GM19467 (cell line): ENCODE results near the gene ZFYVE19.

Source experiments
- ATAC-seq: cut with Tn5 transposase; IDR thresholded peaks from one replicate; pipeline ENCODE4 v1.9.1; 2021; ENCODE audit warnings: mild to moderate bottlenecking, moderate library complexity; ENCODE audit not compliant: unreplicated experiment

The ZFYVE19 gene

DNA sequence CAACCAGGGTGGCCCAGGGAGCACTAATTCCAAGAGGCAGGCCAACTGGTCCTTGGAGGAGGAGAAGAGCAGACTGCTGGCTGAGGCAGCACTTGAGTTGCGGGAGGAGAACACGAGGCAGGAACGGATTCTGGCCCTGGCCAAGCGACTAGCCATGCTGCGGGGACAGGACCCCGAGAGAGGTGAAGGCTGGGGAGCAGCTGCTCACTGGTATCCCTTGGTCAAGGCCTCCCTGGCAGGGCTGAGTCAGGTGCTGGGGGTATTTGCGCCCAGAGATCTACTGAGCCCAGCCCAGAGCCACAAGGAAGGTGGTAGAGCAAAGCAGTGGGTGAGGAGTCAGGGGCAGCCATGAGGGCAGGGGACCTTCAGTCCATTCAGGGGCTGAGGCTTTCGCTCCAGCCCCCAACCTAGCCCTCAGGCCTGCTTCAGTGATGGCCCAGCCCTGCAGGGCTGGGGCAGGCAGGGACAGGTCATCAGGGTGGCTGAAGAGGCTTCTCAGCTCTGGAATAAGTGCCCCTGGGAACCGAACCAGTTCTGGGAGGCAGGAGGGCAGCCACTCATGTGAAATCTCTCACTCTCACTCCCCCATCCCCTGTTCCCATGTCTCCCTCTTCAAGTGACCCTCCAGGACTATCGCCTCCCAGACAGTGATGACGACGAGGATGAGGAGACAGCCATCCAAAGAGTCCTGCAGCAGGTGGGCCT is 6.0 kb downstream of the ZFYVE19 start:
- no peak for ATAC-seq

DNA sequence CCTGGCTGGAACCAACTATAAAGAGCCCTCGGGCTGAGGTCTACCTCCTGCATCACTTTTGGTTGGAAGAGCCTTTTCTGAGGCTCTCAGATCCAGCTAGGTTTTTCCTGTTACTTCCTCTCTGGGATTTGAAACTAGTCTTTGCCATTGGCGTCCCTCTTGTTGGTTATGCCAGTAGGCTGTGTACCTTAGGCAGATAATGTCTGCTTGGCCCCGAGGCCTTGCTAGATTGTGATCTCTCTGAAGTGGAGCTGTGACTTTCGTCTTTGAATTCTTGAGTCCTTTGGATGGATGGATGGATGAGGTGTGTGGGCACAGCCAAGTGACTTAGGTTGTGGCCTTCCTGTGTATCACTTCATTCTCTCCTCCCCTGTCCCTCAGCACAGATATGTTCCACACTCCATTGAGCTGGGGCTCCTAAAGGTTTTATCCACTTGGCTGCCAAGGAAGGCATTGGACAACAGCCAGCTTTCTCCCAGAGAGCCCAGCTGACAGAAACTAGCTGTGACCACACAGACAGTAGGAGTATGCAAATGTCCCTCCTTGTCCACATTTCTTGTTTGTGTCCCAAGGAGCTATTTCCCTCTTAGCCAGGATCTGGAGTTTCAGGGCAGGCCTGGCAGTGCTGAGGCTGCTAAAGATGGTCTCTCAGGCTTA is 8.3 kb downstream of the ZFYVE19 start:
- ATAC-seq, result no peak

DNA sequence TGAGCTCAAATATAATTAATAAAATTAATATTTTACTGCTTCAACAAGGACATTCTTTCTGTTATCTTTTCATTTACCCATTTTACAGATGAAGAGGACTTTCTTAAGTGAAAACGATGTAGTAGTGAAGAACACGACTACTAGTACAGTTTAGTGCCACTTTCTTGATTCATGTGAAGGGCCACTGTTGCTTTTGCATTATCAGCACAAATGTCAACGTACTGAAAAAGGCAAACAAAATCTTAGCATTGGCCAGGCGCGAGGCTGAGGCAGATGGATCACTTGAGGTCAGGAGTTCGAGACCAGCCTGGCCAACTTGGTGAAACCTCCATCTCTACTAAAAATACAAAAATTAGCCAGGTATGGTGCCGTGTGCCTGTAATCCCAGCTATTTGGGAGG is 12.2 kb downstream of the ZFYVE19 start:
- ATAC-seq, result no peak

DNA sequence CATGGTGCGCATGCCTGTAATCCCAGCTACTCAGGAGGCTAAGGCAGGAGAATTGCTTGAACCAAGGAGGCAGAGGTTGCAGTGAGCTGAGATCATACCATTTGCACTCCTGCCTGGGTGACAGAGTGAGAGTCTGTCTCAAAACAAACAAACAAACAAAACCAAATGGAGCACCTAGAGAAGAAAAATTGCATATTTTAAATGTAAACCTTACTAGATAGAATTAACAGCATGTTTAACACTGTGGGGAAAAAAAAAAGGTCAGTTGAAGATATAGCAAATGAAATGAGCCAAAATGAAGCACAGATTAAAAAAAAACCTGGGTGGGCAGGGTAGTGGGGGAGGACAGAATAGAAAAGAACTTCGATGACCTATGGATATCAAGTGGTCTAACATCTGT is 14.3 kb downstream of the ZFYVE19 start:
- no peak for ATAC-seq

DNA sequence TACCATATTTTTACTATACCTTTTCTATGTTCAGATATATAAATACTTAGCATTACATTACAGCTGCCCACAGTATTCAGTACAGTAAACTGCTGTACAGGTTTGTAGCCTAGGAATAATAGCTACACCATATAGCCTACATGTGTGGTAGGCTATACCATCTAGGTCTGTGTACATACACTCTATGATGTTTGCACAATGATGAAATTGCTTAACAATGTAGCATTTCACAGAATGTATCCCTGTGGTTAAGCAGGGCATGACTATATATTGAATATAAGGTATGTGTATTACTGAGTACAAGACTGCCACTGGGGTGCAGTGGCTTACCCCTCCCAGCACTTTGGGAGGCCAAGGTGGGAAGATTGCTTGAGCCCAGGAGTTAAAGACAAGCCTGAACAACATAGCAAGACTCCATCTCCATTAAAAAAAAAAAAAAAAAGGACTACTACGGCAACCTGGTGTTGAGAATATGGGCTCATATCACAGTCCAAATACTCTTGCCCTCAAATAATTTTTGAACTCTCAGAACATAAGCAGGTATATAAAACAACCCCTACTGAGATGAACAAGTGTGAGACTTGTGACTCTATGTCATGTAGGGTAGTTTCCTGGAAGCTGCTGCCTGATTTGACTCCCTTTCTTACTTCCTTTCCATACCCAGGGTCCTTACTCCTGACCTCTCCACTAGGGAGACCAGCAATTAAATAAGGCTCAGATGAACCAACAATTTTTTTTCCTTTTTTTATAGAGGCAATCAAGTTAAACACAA is 16.9 kb downstream of the ZFYVE19 start:
- no peak for ATAC-seq

DNA sequence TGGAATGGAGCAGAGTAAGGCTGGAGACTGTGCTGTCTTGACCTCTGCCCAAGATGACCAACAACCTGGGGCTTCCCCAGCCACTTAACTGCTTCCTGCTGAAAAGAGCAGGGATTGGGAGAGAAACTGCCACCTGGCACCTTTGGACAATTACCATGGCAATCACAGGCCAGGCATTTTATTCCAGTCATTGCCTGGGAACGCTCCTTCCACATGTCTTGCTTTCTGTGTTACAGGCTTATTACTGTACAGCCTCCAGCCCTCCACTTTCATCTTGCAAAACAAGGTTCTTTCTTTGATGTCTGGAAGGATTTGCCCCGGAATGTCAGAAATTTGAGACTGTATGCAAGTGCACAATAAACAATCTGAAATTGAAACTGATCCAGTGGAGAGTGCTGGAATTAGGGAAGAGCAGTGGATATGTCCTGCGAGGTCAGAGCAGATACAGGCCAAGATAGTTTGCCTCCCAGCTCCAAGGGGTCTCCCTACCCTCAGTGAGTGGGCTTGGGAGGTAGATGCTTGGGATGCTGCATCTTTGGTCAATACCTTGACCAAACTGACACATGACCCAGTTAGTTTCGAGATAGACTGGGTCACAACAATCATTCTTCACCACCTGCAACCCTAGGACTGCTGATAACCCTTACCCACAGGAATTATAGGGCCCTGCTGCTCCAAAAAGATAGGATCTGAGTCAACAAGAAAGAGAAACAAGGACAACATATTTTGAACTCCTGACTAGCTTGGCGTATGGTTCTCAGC is 19.0 kb downstream of the ZFYVE19 start:
- ATAC-seq, result no peak

DNA sequence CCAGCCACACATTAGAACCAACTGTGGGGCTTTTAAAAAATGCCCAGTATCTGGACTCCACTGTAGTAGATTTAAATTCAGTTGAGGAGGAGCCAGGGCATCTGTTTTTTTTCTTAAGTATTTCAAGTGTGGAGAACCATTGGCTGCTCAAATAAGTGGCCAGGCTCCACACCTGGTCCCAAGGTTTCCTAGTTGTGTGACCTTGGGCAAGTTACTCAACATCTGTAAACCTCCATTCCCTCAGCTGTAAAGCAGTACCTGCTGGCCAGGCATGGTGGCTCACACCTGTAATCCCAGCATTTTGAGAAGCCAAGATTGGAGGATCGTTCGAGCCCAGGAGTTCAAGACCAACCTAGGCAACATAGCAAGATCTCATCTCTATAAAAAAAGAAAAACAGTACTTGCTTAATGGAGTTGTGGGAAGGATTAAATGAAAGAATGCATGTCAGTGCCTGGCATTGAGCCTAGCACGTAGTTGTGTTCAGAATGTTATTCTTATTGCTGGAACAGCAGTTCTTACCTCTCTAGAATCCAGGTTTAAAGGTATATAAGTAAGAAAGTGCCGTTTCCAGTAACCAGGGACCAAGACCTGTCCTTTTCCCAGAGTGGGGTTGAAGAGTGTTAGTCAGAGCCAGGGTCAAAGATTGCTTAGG is 19.7 kb downstream of the ZFYVE19 start:
- ATAC-seq, result no peak

DNA sequence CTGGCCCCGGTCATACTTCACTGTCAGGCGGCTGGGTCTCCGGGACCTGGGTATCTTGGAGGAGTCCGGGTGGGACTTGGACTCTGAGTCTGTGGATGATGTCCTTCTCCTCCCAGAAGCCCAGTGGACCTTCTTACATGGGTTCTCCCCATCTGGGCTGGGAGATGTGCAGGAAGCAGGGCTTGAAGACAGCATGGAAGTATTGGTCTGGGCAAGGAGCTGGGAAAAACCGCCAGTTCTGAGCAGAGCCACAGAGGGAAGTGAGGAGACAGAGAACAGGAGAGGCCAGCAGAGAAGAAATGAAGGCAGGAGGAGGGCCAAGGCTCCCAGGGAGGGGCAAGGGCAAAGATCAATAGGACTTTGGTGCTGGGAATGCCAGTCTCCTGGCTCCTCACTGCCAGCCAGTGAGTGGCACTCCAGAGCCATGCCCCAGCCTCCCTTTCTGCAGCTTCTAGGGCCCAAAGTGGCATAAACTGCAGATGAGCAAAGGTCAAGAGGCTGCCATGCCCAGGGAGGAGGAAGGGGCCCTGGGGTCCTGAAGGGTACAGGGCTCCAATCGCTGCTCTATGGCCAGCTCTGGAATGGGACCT is 21.7 kb downstream of the ZFYVE19 start, which contains the start of gene PPP1R14D:
TSS of gene PPP1R14D (minus strand) at position 262 of the 590 bp plus-strand sequence. CDS start at position 195, 67 bp downstream.
- no peak for ATAC-seq

DNA sequence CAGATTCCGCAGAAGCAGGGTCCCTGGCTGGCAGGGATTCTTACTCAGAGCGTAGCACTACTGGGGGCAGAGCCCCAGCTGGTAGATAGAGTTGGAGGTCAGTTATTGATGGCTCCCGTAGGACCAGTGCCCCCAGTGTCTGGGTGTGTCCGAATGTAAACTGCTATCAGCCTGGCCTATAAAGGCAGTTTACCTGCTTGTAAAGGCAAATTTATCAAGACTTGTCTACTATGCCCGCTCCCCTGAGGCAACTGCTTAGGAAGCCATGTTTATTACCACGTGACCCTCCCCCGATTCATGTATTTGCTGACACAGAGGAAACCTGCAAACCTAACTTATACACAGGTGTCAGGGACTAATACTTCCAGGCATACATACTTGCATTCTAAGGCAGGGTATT is 22.2 kb downstream of the ZFYVE19 start:
- no peak for ATAC-seq

DNA sequence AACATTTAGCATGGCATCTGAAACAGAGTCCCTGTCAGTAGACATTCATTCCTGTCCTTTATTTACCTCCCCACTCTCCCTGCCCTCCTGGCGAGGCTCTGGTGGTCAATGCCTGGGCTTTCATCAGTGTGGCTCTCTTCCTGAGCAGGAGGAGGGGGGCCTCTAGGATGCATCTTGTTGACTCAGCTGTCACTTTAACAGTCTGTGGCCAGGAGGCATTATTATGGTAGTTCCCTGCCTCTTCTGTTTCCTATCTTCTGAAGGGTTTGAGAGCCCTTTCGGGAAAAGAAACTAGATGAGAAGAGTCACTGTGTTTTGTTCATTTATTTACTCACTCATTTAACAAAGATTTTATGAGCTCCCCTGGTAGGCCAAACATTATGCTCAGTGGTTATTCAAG is 24.0 kb downstream of the ZFYVE19 start:
- no peak for ATAC-seq

DNA sequence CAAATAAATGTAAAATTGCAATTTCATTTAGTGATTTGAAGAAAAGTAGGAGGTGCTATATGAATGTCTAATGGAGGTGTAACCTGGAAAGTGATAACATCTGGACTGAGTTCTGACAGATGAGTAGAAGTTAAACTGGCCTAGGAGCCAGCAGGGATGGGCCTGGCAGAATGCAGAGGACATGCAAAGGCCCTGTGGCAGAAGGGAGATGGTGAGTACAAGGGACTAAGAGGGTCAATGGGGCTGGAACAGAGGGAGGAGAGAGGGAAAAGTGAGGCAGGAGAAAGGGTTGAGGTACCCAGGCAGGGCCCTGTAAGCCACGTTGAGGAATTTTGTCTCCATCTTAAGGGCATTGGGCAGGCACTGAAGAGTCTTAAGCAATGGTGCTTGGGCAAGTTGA is 25.0 kb downstream of the ZFYVE19 start:
- ATAC-seq, result no peak

DNA sequence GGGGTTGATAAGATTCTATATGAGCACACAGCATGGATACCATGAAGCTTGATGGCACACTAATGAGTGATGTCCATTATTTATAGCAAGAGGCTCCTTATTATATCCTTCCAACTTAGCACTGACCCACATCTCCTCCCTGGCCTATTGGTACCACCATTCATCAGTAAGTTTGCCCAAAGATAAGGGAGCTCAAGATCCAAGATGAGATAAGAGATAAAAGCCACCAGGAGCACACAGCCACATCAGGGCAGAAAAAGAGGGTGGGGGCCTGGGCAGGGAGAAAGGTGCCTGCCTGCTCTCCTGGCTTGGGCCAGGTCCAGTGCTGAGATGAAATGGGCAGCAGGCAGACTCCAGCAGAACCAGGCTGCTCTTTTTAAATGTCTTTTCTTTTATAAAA is 26.0 kb downstream of the ZFYVE19 start:
- ATAC-seq, result no peak

DNA sequence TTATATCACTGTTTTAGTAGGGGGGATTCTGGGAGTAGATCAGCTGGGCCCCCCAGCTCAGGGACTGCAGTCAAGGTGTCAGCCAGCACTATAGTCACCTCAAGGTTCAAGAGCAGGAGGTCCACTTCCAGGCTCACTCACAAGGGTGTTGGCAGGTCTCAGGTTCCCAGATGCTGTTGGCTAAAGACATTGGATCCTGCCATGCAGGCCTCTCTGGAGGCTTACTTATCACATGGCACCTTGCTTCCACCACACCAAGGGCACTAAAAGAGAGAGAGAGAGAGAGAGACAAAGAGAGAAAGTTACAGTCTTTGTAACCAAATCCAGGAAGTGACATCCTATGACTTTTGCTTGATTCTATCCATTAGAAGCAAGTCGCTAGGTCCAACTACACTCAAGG is 29.1 kb downstream of the ZFYVE19 start:
- ATAC-seq, result no peak

DNA sequence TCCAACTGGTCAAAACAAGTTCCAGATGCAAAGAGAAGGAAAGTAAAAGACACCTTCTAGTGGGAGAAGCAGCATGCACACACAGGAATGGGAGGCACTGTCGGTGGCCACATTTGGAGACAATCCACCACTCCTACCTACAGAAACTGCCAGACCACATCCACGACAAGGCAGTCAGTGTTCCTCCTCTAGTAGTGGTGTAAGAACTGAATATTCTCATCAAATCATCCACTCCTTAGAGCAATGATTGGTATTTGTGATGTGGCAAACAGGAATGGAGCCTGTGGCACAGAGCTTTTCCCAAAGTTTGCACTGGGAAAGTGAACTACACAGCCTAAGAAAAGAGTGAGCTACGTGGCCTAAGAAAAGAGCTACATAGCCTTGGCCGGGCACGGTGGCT is 31.9 kb downstream of the ZFYVE19 start:
- no peak for ATAC-seq

DNA sequence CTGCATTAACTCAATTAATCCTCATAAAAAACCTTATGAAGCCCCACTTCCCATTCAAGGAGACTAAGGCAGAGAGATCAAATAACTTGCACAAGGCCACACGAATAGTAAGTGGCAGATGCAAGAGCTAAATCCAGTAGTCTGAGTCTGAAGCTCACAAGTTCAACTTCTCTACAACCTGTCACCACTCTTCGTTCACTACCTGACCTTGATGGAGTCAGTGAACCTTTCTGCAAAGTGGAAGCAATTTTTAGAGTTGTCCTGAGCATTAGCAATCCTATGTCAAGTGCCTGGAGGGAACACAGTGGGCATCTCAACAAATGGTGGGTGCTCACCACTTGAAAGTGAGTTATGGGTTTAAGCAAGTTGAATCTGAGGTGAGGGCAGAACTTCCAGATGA is 34.9 kb downstream of the ZFYVE19 start:
- no peak for ATAC-seq

DNA sequence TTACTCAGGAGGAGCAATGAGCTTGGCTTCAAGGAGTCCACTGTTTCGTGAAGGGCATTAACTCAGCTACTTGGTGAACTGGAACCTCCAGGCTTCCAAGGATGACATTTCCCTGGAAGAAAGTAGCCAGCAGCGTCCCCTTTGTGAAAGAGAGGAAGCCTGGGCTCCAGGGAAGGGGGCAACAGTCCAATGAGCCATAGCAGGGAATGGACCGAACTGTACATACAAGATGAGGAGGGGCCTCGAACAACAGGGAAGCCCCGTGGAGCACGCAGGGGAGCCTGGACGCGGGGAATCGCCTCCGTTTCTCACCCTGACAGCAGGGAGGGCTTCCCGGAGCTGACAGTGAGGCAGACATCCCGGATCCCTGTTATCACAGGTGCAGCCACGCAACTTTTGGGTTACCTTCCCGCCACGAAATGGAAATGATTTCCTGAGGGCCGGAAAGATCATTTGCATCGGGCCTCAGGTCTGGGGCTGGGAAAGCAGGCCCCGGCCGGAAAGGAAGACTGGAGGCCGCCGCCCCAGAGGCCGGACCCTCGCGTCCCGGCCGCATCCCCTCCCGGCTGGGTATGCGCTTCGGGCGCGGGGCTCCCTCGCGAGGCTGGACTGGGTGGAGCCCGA is 36.5 kb downstream of the ZFYVE19 start:
- no peak for ATAC-seq

DNA sequence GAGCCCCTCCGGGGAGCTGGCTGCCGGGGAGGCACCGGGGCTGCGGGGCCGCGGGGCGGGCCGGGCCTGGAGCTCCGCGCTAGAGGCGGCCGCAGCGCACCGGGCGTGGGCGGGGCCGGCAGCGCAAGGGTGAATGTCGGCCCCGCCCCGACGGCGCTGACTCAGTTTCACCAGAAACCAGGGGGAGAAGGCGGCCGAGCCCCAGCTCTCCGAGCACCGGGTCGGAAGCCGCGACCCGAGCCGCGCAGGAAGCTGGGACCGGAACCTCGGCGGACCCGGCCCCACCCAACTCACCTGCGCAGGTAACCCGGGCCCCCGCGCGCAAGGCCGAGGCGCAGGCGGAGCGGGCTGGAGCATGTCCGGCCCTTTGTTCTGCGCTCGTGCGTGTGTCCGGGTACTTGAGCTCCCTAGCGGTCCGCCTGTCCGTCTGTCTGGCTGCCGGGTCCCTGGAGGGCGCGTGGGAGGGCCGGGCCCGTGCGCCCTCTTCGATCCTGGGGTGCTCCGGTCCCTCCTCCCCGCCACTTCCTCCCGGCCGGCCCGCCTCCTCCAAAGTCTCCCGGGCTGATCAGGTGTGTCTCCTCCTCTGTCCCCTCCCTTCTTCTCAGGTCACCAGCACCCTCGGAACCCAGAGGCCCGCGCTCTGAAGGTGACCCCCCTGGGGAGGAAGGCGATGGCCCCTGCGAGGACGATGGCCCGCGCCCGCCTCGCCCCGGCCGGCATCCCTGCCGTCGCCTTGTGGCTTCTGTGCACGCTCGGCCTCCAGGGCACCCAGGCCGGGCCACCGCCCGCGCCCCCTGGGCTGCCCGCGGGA is 37.2 kb downstream of the ZFYVE19 start, which contains the start of gene SPINT1:
TSS of gene SPINT1 (plus strand) at position 164 of the 811 bp plus-strand sequence. CDS start at position 671, 507 bp downstream.
- ATAC-seq, result no peak

DNA sequence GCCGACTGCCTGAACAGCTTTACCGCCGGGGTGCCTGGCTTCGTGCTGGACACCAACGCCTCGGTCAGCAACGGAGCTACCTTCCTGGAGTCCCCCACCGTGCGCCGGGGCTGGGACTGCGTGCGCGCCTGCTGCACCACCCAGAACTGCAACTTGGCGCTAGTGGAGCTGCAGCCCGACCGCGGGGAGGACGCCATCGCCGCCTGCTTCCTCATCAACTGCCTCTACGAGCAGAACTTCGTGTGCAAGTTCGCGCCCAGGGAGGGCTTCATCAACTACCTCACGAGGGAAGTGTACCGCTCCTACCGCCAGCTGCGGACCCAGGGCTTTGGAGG is 37.8 kb downstream of the ZFYVE19 start:
- ATAC-seq, result no peak

DNA sequence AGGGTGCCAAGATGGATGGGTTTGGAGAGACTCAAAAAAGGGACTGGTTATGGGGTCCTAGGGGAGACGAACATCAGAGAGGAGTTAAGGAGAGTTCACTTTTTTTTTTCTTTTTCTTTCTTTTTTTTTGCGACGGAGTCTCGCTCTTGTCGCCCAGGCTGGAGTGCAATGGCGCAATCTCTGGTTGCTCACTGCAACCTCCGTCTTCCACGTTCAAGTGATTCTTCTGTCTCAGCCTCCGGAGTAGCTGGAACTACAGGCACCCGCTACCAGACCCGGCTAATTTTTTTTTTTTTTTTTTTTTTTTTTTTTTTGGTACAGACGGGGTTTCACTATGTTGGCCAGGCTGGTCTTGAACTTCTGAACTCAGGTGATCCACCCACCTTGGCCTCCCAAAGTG is 38.1 kb downstream of the ZFYVE19 start:
- ATAC-seq, result no peak
